Activated CD8-positive, alpha-beta memory T cell treated with anti-CD3 and anti-CD28 coated beads for 1 hour (primary cell): Measurements from ENCODE around the gene LLGL1.
"Not testable (repeated sequence)": the region's sequence is repeated elsewhere in the genome, so short reads cannot be mapped to it uniquely, and the experiment has no call there.

Source experiments
- DNase-seq, 2 donors: peaks; one replicate each; pipeline ENCODE4 v3.0.0-alpha.2; 2020; ENCODE audit warnings: low read depth in 1 of 2; ENCODE audit errors: extremely low read depth in 1 of 2

Gene LLGL1

DNA sequence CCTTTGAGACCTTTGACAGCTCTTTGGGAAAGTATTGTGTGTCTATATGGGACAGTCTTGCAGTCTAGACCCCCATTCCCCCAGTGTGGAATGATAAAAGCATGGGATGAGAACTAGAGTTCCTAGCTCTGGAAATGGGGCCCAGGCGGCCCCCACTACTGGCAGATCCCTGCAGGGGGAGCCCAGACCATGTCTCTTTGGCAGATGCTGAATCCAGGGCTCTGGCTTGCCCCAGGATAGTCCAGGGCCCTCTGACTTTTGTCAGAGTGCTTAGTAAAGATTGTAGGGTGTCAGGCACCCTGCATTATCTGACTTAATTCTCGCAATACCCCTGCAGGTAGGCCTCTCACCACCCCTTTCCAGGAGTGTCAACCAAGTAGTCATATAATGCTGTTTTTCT, 33.5 kb upstream of the LLGL1 start:
- no peak for DNase-seq

DNA sequence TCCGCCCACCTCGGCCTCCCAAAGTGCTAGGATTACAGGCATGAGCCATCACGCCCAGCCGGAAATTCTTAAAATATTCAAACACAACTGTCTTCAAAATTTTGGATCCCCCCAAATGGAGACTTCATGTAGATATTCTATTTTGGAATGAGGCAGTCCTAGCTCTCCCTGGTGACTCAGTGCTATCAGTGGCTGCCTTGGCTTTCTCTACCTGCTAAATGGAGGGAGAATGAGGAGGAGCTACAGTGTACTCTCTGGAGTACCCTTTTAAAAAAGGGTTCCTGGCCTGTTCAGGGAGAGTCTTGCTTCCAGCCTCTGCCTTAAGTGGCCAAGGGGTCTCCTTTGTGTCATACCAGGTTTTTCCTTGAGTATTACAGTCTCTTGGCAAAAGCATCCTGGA, 31.0 kb upstream of the LLGL1 start:
- no peak for DNase-seq

DNA sequence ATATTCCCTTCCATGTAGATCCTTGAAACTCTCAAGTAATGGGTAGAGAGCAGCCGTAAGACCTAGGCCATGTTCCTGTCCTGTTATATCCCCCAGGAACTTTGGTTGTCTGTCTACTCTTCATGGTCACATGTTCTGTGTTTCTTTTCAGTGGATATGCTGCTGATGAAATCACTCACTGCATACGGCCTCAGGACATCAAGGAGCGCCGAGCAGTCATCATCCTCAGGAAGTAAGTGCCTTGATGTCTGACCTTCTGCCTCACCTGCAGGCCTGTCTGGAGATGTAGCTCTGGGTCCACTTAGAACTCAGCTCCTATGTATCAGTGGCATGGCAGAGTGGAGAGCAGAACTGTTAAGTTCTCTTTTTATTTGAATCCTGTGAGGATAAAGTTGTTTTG, 30.6 kb upstream of the LLGL1 start:
- no peak for DNase-seq

DNA sequence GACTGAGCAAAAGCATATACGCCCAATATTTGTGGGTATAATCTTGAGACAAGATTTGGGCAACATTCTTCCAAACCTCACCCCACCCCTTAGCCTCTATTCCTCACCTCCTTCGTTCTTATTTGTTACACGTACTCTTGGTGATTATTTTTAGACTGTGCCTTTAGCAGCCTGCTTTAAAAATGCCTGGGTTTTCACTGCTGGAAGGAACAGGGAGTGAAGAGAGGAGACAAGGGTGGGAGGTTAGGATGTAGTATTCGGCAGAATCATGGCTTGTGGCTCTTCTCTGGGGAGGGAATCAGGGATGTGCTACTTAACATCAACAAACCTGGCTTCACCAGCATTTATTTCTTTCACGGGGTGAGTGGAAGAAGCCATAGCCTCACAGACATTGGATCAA, 30.2 kb upstream of the LLGL1 start:
- DNase-seq, result no peak

GRCh38 chr17:18197535-18198194, 27.8 kb upstream of the LLGL1 start:
- DNase-seq, result no peak

GRCh38 chr17:18198530-18198929, 26.9 kb upstream of the LLGL1 start:
- no peak for DNase-seq

GRCh38 chr17:18201108-18201507, 24.3 kb upstream of the LLGL1 start:
- no peak for DNase-seq

GRCh38 chr17:18203308-18203707, 22.1 kb upstream of the LLGL1 start:
- DNase-seq, result no peak

- DNase-seq, result no peak
These were observed 19.6 kb upstream of the LLGL1 start for GRCh38 chr17:18205861-18206260.

DNA sequence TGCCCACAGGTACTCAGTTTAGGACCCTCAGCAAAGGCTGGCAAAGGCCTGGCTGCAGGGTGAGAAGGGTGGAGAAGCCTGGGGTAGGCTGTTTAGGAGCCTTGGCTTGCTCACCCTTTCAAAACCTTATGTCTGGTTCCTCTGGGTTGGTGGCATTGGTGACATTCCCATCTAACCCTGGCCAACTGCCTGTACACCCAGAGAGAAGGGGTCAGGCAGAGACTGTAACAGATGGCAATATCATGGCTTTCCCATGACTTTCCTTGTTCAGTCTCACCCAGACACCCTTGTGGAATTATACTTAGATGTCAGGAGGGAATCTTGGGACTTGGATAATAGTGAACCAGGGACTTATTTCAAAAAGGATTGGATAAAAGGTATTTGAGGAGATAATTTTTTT, 18.5 kb upstream of the LLGL1 start:
- no peak for DNase-seq

GRCh38 chr17:18208092-18208491, 17.3 kb upstream of the LLGL1 start:
- DNase-seq, result no peak

DNA sequence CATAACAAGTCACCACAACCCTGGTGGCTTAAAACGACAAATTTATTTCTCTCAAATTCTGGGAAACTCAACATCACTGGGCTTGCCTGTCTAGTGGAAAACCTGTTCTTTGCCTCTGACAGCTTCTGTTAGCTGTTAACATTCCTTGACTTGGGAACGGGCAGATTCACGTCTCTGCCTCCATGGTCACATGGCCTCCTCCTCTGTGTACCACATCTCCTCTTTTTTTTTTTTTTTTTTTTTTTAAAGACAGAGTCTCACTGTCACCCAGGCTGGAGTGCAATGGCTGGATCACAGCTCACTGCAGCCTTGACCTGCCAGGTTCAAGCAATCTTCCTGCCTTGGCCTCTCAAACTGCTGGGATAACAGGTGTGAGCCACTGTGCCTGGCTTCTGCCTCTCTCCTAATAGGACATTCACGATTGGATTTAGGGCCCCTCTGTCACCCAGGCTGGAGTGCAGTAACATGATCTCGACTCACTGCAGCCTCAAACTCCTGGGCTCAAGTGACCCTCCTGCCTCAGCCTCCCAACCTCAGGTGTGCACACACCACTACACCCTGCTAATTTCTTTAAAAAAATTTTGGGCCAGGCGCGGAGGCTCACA, 11.7 kb upstream of the LLGL1 start:
- DNase-seq, result no peak

DNA sequence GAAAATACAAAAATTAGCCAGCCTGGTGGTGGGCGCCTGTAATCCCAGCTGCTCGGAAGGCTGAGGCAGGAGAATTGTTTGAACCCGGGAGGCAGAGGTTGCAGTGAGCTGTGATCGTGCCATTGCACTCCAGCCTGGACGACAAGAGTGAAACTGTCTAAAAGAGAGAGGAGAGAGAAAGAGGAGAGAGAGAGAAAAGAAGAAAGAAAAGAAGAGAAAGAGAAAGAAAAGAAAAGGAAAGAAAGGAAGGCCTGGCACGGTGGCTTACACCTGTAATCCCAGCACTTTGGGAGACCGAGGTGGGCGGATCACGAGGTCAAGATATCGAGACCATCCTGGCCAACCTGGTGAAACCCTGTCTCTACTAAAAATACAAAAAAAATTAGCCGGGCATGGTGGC, 8.5 kb upstream of the LLGL1 start:
- DNase-seq, result not testable (repeated sequence)

DNA sequence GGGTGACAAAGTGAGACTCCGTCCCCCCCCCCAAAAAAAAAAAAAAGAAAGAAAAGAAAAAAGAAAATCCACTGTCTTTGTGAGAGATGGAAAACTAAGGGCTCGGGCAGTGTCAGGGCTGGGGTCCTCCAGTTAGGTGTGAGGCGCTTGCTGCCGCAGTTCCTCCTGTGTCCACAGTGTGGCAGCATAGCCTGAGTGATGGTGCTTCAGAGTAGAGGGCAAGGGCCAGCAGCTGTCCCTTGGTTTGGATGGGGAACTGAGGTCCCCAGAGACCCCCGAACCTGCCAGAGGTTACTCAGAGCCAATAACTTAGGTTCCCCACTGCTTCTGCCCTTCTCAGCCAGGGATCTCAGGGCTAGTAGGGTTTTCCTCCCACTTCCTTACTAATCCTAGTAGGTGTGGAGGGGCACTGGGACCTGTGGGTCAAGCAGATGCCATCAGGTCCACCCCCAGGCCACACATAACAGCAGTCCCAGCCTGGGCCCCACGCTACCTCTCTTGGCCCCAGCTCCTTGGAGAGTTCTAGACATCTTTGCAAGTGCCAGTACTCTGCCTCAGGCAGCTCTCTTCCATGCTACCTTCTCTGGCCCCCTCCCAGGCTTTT, 7.9 kb upstream of the LLGL1 start:
- DNase-seq, result peak; percentile 31 to 51

- no peak for DNase-seq
These were observed 6.5 kb upstream of the LLGL1 start for GRCh38 chr17:18218756-18219415.

DNA sequence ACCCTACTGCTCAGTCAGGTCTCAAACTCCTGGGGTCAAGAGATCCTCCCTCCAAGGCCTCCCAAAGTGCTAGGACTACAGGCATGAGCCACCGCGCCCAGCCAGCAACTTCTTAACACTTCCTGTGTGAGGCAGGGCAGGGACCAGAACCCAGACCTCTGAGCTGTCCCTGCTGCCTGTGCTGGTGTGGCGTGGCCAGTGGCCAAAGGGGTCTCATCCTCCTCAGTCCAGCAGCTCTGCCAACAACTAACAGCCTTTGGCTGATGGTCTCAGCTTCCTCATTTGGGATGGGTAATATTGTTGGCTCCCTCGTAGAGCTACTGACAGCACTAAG, 1.4 kb upstream of the LLGL1 start:
- no peak for DNase-seq

DNA sequence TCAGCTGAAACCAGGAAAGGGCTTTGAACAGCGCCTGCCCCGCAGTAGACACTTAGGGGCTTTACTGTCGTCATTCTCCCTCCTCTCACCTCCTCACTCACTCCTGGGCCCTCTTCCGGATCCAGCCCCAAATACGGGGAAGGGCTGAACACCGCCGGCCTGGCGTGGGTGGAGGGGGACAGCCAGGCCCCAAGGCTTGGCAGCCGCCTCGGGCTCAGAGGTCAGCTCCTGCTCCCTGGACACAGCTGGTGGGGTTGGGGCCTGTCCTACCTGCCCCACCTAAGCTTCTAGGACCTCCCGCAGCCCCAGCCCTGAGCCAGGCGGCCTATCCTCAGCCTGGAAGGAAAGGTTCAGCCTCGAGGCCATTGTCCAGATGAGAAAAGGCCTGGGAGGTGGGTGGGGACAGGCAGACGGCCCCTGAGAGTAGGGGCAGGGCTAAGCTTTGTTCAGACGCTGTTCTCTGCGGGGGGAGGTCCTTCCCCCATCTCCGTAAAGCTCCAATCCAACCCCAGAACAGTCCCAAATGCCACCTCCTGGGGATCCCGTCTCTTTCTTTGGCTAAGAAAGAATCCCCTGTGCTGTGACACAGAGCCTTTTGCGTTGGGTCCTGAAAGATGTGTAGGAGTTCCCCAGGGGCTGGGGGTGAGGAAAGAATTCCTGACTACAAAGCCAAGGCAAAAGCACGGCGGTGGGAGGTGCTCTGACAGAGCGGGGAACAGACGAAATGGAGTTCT, 881 bp upstream of the LLGL1 start:
- no peak for DNase-seq

GRCh38 chr17:18225642-18226283, 328 bp downstream of the LLGL1 start:
- DNase-seq, result no peak

DNA sequence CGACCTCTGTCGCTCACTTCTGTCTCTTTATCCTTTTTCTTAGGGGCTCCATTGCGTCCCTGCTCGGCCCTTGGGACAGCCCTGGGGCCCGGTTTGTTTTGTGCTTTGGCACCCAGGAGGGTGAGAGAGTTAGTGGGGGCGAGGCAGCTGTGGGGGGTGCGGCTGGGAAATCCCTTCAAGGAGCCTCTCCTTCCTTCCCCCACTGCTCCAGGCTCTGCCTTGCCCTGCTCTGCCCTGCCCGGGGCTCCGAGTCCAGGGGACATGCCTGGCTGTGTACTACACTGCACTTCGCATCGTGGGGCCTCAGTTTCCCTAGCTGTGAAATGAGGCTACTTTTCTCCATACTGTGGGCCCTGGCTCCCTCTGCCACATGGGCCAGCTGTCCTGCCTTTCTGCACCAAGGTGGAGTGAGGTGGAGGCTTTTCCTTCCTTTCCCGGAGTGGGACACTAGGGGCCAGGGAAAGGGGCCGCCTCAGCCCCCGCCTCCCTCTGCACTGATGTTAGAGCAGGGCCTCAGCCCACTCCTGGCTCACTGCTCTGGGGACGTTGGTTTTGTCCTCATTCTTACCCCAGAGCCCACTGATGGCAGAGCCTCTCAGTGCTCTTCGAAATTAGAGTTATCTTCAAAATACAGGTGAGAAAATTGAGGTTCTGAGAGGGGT, 980 bp downstream of the LLGL1 start:
- DNase-seq, result no peak

DNA sequence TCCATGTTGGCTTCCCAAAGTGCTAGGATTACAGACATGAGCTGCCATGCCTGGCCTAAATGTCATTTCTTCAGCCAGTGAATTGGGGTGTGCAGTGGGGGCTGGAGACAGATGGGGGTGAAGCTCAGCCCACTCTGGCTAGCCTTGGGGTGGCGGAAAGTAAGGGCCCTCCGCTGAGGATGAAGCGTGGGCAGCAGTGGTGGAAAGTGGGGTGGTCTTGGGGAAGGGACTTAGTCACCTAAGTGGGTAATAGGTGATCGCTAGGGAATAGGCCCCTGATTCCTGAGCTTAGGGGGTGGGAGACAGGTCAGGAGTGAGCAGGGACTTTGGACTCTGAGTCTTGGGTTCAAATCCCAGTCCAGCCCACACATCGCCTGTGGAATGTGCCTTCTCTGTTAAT, 2.2 kb downstream of the LLGL1 start:
- no peak for DNase-seq
